ENCODE results near the gene MRPS18A. TPM values are rescaled to one million over a fixed set of nuclear protein-coding genes. Genes with fewer than 3 reads are reported as not detected.

MRPS18A gene
- total and polyA plus RNA-seq, 2 of the 13 experiments (the other 11 are each of a cell fraction or from before 2014, with no cell fraction given), result 87.8 to 89.1 TPM

- TF ChIP-seq IKZF5 (CRISPR knock-in tag; IDR thresholded peaks at IDR 0.05), result peak; percentile 81
- no peak for TF ChIP-seq TBX3 (IDR thresholded peaks at IDR 0.05; ENCODE audit: borderline replicate concordance)
- TF ChIP-seq KMT2A (CRISPR knock-in tag; IDR thresholded peaks at IDR 0.05), result peak; percentile 95; the same call in 1 of the 2 replicates
- no peak; the same call in 1 of the 2 replicates for TF ChIP-seq FOXC1 (CRISPR knock-in tag; IDR thresholded peaks at IDR 0.05; ENCODE audit: borderline replicate concordance)
- TF ChIP-seq CHD2 (IDR thresholded peaks at IDR 0.05; ENCODE audit: low read depth, low read length), result 0 out of 2 replicates have a peak, but pooled peaks have one; percentile 42
- TF ChIP-seq RARG (CRISPR knock-in tag; IDR thresholded peaks at IDR 0.05; ENCODE audit: low read depth), result no peak
- no peak for TF ChIP-seq MAF1 (CRISPR knock-in tag; IDR thresholded peaks at IDR 0.05; ENCODE audit: borderline replicate concordance)
- TF ChIP-seq RBM22 (optimal IDR thresholded peaks at IDR 0.05; ENCODE audit: low read length), result no peak
- TF ChIP-seq RORA (CRISPR knock-in tag; IDR thresholded peaks at IDR 0.05), result no peak
- peak; percentile 80 for TF ChIP-seq ZNF878 (CRISPR knock-in tag; IDR thresholded peaks at IDR 0.05)
- TF ChIP-seq FLYWCH1 (CRISPR knock-in tag; IDR thresholded peaks at IDR 0.05), result 0 out of 2 replicates have a peak, but pooled peaks have one; percentile 79
- TF ChIP-seq HOXA3 (CRISPR knock-in tag; IDR thresholded peaks at IDR 0.05), result peak; percentile 91
- peak; percentile 28; the same call in 1 of the 2 replicates for TF ChIP-seq IRF9 (CRISPR knock-in tag; IDR thresholded peaks at IDR 0.05; ENCODE audit: borderline replicate concordance)
- no peak for TF ChIP-seq ZNF782 (CRISPR knock-in tag; IDR thresholded peaks at IDR 0.05; ENCODE audit: borderline replicate concordance)
- TF ChIP-seq SRSF9 (IDR thresholded peaks at IDR 0.05; ENCODE audit: borderline replicate concordance, insufficient read depth, low read depth, low read length, poor library complexity, severe bottlenecking), result no peak
- TF ChIP-seq SIN3A (IDR thresholded peaks at IDR 0.05; ENCODE audit: borderline replicate concordance, low read depth, low read length), result peak; percentile 44; the same call in 1 of the 2 replicates
- no peak for TF ChIP-seq ZNF841 (CRISPR knock-in tag; IDR thresholded peaks at IDR 0.05; ENCODE audit: borderline replicate concordance)
- no peak; the same call in 1 of the 2 replicates for TF ChIP-seq ISL2 (CRISPR knock-in tag; IDR thresholded peaks at IDR 0.05)
- TF ChIP-seq PHF5A (CRISPR knock-in tag; IDR thresholded peaks at IDR 0.05; ENCODE audit: low read depth, unreplicated experiment), result no peak
- TF ChIP-seq RXRB (CRISPR knock-in tag; IDR thresholded peaks at IDR 0.05; ENCODE audit: borderline replicate concordance), result peak; percentile 64
- peak; percentile 69 for TF ChIP-seq ZNF563 (CRISPR knock-in tag; IDR thresholded peaks at IDR 0.05)
- peak; percentile 47; the same call in 1 of the 2 replicates for TF ChIP-seq BRD4 (CRISPR knock-in tag; IDR thresholded peaks at IDR 0.05)
- TF ChIP-seq GATA4 (IDR thresholded peaks at IDR 0.05; ENCODE audit: borderline replicate concordance, low read depth), result no peak
- no peak for TF ChIP-seq ZNF276 (CRISPR knock-in tag; IDR thresholded peaks at IDR 0.05; ENCODE audit: low read depth)
- no peak for TF ChIP-seq RBAK (CRISPR knock-in tag; IDR thresholded peaks at IDR 0.05)
- peak; percentile 82 for TF ChIP-seq PPARG (CRISPR knock-in tag; conservative IDR thresholded peaks at IDR 0.05)
Observed at GRCh38 chr6:43687437-43688347, at the start of gene MRPS18A (continued).

All from HepG2 (cell line).